SK-N-SH (cell line): Measurements from ENCODE around the gene LGALS14. TPM values are rescaled to one million over a fixed set of nuclear protein-coding genes. Genes with fewer than 3 reads are reported as not detected.
"Not testable (repeated sequence)": the region's sequence is repeated elsewhere in the genome, so short reads cannot be mapped to it uniquely, and the experiment has no call there.

Source experiments
- CTCF ChIA-PET: fragments of 300-600, 350-600 bp; formaldehyde crosslinking; extraction: SDS; loops from one replicate; lab custom pipeline; 2021; lab: Yijun Ruan, JAX
- POLR2A ChIA-PET: fragments of 350-600 bp; sonication (Branson Sonifier 250); formaldehyde crosslinking; extraction: SDS; loops from one replicate; lab custom pipeline; 2020; ENCODE audit warnings: antibody characterized with exemption, inconsistent platforms; lab: Yijun Ruan, JAX
- DNase-seq: peaks from one replicate; pipeline ENCODE4 v3.0.0; 2012
- H2AFZ ChIP-seq: fragments of 200-600 bp; sonication (generic); 2 replicates; pipeline ENCODE4 v1.8.1; 2016; ENCODE audit warnings: antibody characterized with exemption, mild to moderate bottlenecking, low read depth
- H3F3A ChIP-seq: fragments of 200-600 bp; sonication (generic); replicated peaks from 2 replicates; pipeline ENCODE3; 2016; ENCODE audit warnings: antibody characterized with exemption, mild to moderate bottlenecking; ENCODE audit not compliant: insufficient read depth
- H3K27ac ChIP-seq, 2 experiments: fragments of 200-500 bp in 1 of 2; fragments of 200-600 bp in 1 of 2; sonication (Bioruptor generic) in 1 of 2; sonication (generic), shearing (Covaris generic) in 1 of 2; 2 replicates each; pipeline versions ENCODE4 v1.5.1 to v1.6.1; 2014 to 2016; ENCODE audit warnings: low read depth in 2 of 2, inconsistent platforms in 1 of 2, low read length in 1 of 2, mild to moderate bottlenecking in 1 of 2, mixed read lengths in 1 of 2
- H3K27me3 ChIP-seq: fragments of 200-600 bp; sonication (generic), shearing (Covaris generic); 2 replicates; pipeline ENCODE4 v1.6.1; 2016; ENCODE audit warnings: mixed run types; ENCODE audit not compliant: insufficient read depth
- H3K36me3 ChIP-seq, 2 experiments: fragments of 200-500 bp in 1 of 2; fragments of 200-600 bp in 1 of 2; sonication (Bioruptor generic) in 1 of 2; sonication (generic) in 1 of 2; replicated peaks in 1 of 2; 2 replicates each; pipeline versions ENCODE3 to v1.5.1; 2014 to 2016; ENCODE audit warnings: low read length in 1 of 2, mild to moderate bottlenecking in 1 of 2; ENCODE audit not compliant: insufficient read depth in 2 of 2, control insufficient read depth in 1 of 2
- H3K4me1 ChIP-seq, 2 experiments: fragments of 200-500 bp in 1 of 2; fragments of 200-600 bp in 1 of 2; sonication (Bioruptor generic) in 1 of 2; sonication (generic), shearing (Covaris generic) in 1 of 2; 2 replicates each; pipeline versions ENCODE4 v1.5.1 to v1.6.1; 2014 to 2016; ENCODE audit warnings: low read depth in 1 of 2, low read length in 1 of 2, mixed run types in 1 of 2; ENCODE audit not compliant: insufficient read depth in 2 of 2, control insufficient read depth in 1 of 2
- H3K4me2 ChIP-seq: fragments of 200-600 bp; sonication (generic), shearing (Covaris generic); 2 replicates; pipeline ENCODE4 v1.6.1; 2017; ENCODE audit warnings: mixed run types
- H3K4me3 ChIP-seq, 2 experiments: fragments of 200-500 bp in 1 of 2; fragments of 200-600 bp in 1 of 2; sonication (Bioruptor generic) in 1 of 2; sonication (generic), shearing (Covaris generic) in 1 of 2; 2 replicates each; pipeline versions ENCODE4 v1.5.1 to v1.8.1; 2014 to 2016; ENCODE audit warnings: low read depth in 2 of 2, inconsistent platforms in 1 of 2, low read length in 1 of 2, mild to moderate bottlenecking in 1 of 2, mixed read lengths in 1 of 2, moderate library complexity in 1 of 2
- H3K79me2 ChIP-seq: fragments of 200-600 bp; sonication (generic); 2 replicates; pipeline ENCODE4 v1.8.1; 2017; ENCODE audit warnings: mild to moderate bottlenecking; ENCODE audit not compliant: insufficient read depth
- H3K9ac ChIP-seq: fragments of 200-600 bp; sonication (generic); 2 replicates; pipeline ENCODE4 v1.6.1; 2017; ENCODE audit warnings: mixed run types
- H3K9me2 ChIP-seq: fragments of 200-600 bp; sonication (generic); 2 replicates; pipeline ENCODE4 v1.6.1; 2017; ENCODE audit warnings: mixed run types
- H3K9me3 ChIP-seq: fragments of 200-600 bp; sonication (generic); 2 replicates; pipeline ENCODE4 v1.6.1; 2017; ENCODE audit warnings: mixed run types, mild to moderate bottlenecking, moderate library complexity
- H4K20me1 ChIP-seq: fragments of 200-600 bp; sonication (generic); 2 replicates; pipeline ENCODE4 v1.6.1; 2017; ENCODE audit warnings: mild to moderate bottlenecking, mixed run types; ENCODE audit not compliant: insufficient read depth
- CHD2 ChIP-seq: fragments of 150-350 bp; IDR thresholded peaks from 2 replicates; pipeline ENCODE4 v1.6.1; 2018; ENCODE audit warnings: low read length; ENCODE audit not compliant: partially characterized antibody
- ELF1 ChIP-seq: IDR thresholded peaks from 2 replicates; pipeline ENCODE4 v1.4.0; 2012
- EP300 ChIP-seq, 2 experiments: IDR thresholded peaks; 2 replicates each; pipeline versions ENCODE4 v1.4.0 to v1.6.1; 2012; ENCODE audit warnings: borderline replicate concordance in 1 of 2, low read depth in 1 of 2, low read length in 1 of 2
- GABPA ChIP-seq: IDR thresholded peaks from 2 replicates; pipeline ENCODE4 v1.4.0; 2012; ENCODE audit warnings: low read depth, mild to moderate bottlenecking
- GATA2 ChIP-seq: sonication (generic); formaldehyde crosslinking; IDR thresholded peaks from 2 replicates; pipeline ENCODE4 v1.5.0; 2020; ENCODE audit warnings: mild to moderate bottlenecking, missing genetic modification reagents
- IRF3 ChIP-seq: fragments of 150-350 bp; IDR thresholded peaks from 2 replicates; pipeline ENCODE4 v1.6.1; 2016; ENCODE audit warnings: mild to moderate bottlenecking, low read depth, low read length
- JUND ChIP-seq: IDR thresholded peaks from 2 replicates; pipeline ENCODE4 v1.4.0; 2012
- MEF2A ChIP-seq: IDR thresholded peaks from 2 replicates; pipeline ENCODE4 v1.4.0; 2012; ENCODE audit warnings: low read depth, borderline replicate concordance
- NRF1 ChIP-seq: IDR thresholded peaks from 2 replicates; pipeline ENCODE4 v1.6.1; 2012; ENCODE audit warnings: low read depth, mild to moderate bottlenecking, low read length
- REST ChIP-seq: IDR thresholded peaks from 2 replicates; pipeline ENCODE4 v1.6.1; 2012; ENCODE audit warnings: mild to moderate bottlenecking, low read depth, low read length, moderate library complexity
- RFX5 ChIP-seq: IDR thresholded peaks from 2 replicates; pipeline ENCODE4 v1.6.1; 2012; ENCODE audit warnings: mild to moderate bottlenecking, improper control_type of control experiment, low read length
- RXRA ChIP-seq: IDR thresholded peaks from 2 replicates; pipeline ENCODE4 v1.4.0; 2012; ENCODE audit warnings: low read depth, mild to moderate bottlenecking, borderline replicate concordance
- SIN3A ChIP-seq: IDR thresholded peaks from 2 replicates; pipeline ENCODE4 v1.6.1; 2012; ENCODE audit warnings: low read depth, mild to moderate bottlenecking, low read length, moderate library complexity, borderline replicate concordance
- SMC3 ChIP-seq: IDR thresholded peaks from 2 replicates; pipeline ENCODE4 v1.6.1; 2012; ENCODE audit warnings: low read depth, low read length, improper control_type of control experiment
- TEAD4 ChIP-seq: IDR thresholded peaks from 2 replicates; pipeline ENCODE4 v1.4.0; 2012; ENCODE audit warnings: mild to moderate bottlenecking, borderline replicate concordance; ENCODE audit not compliant: insufficient read depth
- USF1 ChIP-seq: IDR thresholded peaks from 2 replicates; pipeline ENCODE4 v1.4.0; 2012; ENCODE audit warnings: low read depth, borderline replicate concordance
- ZBTB33 ChIP-seq: IDR thresholded peaks from 2 replicates; pipeline ENCODE4 v1.4.0; 2012; ENCODE audit warnings: low read depth, borderline replicate concordance
- WGBS: methylation state at CpG from one replicate; pipeline ENCODE4 v1.1.6; 2017; ENCODE audit warnings: low lambda C conversion rate; 5-methylcytosine and 5-hydroxymethylcytosine counted together
- polyA plus RNA-seq, 3 experiments: library from polyadenylated mRNA; depleted of rRNA; stranded (reverse); fragments of >200 nt; gene quantifications; 2 replicates each; pipeline ENCODE4 v1.2.3, GENCODE V29; 2012
- TF ChIP-seq, protein P1 (sequence below): fragments of 150-350 bp; IDR thresholded peaks from 2 replicates; pipeline ENCODE4 v1.6.1; 2017; ENCODE audit warnings: antibody characterized with exemption, low read length, low read depth, borderline replicate concordance

The LGALS14 gene
- polyA plus RNA-seq, 1 of the 3 experiments (the other 2 are of a cell fraction) = not detected

GRCh38 chr19:39686739-39687138 is 17.5 kb upstream of the LGALS14 start:
- Histone ChIP-seq H3K27ac (no peak overlapping the region), H3K4me1 (no peaks in the 10 kb centered on the region), H2AFZ (no peak overlapping the region), H3K79me2 (no peaks in the 10 kb centered on the region), H3K27me3 (peaks cover 11% of the 10 kb centered on the region; the same call in 1 of the 2 replicates), H3K9me3 (no peaks in the 10 kb centered on the region), H3K9me2 (no peaks in the 10 kb centered on the region), H3F3A (no peaks in the 10 kb centered on the region), H3K36me3 (no peaks in the 10 kb centered on the region), H3K4me2 (no peak overlapping the region), H4K20me1 (no peaks in the 10 kb centered on the region), H3K4me3 (no peak overlapping the region), H3K9ac (no peak overlapping the region)
- WGBS = 10% methylated on average over 3 of the region's 3 CpGs
- ChIA-PET CTCF (no interaction called here), POLR2A (no interaction called here)
- no peak for DNase-seq
- TF ChIP-seq RFX5 (no peak), REST (no peak), GATA2 (CRISPR knock-in tag) (no peak), ELF1 (no peak), SIN3A (no peak), GABPA (no peak), TEAD4 (no peak), MEF2A (no peak), SMC3 (no peak), USF1 (no peak), CHD2 (no peak), ZBTB33 (no peak), RXRA (no peak), EP300 (IDR thresholded peaks at IDR 0.05; ENCODE audit: borderline replicate concordance in 1 of 2, low read depth in 1 of 2, low read length in 1 of 2) (no peak), NRF1 (no peak), IRF3 (no peak), JUND (no peak)
- TF ChIP-seq, protein P1, sequence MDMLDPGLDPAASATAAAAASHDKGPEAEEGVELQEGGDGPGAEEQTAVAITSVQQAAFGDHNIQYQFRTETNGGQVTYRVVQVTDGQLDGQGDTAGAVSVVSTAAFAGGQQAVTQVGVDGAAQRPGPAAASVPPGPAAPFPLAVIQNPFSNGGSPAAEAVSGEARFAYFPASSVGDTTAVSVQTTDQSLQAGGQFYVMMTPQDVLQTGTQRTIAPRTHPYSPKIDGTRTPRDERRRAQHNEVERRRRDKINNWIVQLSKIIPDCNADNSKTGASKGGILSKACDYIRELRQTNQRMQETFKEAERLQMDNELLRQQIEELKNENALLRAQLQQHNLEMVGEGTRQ = no peak

- H2AFZ ChIP-seq, H3K27ac ChIP-seq, DNase-seq, H3F3A ChIP-seq, CTCF ChIA-PET, H3K9me2 ChIP-seq, H3K9ac ChIP-seq, H4K20me1 ChIP-seq, H3K9me3 ChIP-seq, H3K79me2 ChIP-seq, H3K36me3 ChIP-seq, POLR2A ChIA-PET, H3K4me2 ChIP-seq, H3K4me1 ChIP-seq, H3K4me3 ChIP-seq: not testable (repeated sequence)
- 18% methylated on average over 4 of the region's 4 CpGs for WGBS
- H3K27me3 ChIP-seq = peaks cover 11% of the 10 kb centered on the region; the same call in 1 of the 2 replicates
These were observed 15.6 kb upstream of the LGALS14 start for GRCh38 chr19:39688637-39689036.
